Caki2 (cell line): ENCODE results near the gene SEPTIN2. TPM values are rescaled to one million over a fixed set of nuclear protein-coding genes. Genes with fewer than 3 reads are reported as not detected.
A peak's percentile ranks its signal among the peaks of the same experiment; 100 is the strongest.
"Not testable (repeated sequence)": the region's sequence is repeated elsewhere in the genome, so short reads cannot be mapped to it uniquely, and the experiment has no call there.

ENCODE experiments used
- DNase-seq: peaks from one replicate; pipeline ENCODE4 v3.0.0-alpha.2; 2015; ENCODE audit warnings: low read depth
- in situ Hi-C: cut with HindIII; loops from 2 replicates; pipeline ENCODE4 v1.10.0; 2016; ENCODE audit warnings: low sequenced_read_pairs, low pct_unique_long_range_greater_than_20kb, mixed read lengths
- total RNA-seq: library from RNA; depleted of rRNA; stranded (reverse); fragments of >200 nt; shearing (Covaris generic); gene quantifications from 2 replicates; pipeline ENCODE4 v1.2.3, GENCODE V29; 2014; ENCODE audit warnings: low replicate concordance

The SEPTIN2 gene
- total RNA-seq, 1 experiment from 2014 or later, result 226 TPM

DNA sequence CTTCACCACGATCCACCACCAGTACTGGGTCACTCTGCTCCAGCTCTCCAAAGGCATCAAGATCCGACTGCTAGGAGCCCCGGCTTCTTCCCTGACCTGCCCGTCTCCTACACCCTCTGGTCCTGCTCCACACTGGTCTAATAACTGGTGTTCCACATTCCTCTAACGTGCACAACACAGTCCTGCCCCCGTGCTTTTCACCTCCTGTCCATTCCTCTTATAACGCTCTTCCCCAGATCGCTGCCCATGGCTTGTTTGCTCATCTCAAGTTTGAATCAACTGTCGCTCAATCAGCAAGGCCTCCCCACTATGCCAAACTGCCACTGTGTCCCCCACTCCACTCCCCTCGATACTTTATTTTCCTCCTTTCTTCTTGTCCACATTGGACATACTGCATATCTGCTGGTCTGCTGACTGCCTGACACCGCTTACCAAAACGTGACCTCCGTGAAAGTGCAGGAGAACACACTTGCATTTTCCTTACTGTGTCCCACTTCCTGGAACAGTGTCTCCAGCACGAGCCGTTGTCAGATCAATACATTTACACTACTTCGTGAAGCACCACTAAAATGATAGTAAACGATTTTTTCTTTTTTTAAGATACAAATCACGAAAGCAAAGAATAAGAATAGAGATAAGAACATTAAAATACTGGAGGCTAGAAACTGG, 6.8 kb upstream of the SEPTIN2 start:
- DNase-seq, result no peak
- in situ Hi-C loops, result no loop called here

DNA sequence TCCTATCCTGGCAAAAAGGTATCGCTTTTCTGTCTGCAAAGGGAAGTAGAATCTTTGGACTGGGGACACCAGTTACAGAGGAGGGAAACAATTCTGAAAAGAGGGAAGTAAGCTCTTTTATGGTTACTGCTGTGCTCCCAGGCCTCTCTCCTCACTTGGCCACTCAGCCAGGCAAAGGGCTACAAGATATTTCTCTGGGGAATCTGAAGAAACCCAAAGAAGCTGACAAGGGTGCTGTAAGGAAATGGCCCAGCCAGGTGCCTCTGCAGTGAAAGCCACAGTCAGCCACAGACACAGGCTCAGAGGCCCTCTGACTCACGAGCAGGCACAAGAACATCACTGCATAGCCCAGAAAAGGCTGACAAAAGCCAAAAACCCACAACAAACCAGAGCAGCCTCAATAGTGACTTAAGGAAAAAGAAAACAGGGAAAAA, 6.0 kb upstream of the SEPTIN2 start:
- in situ Hi-C loops, result no loop called here
- DNase-seq, result no peak

DNA sequence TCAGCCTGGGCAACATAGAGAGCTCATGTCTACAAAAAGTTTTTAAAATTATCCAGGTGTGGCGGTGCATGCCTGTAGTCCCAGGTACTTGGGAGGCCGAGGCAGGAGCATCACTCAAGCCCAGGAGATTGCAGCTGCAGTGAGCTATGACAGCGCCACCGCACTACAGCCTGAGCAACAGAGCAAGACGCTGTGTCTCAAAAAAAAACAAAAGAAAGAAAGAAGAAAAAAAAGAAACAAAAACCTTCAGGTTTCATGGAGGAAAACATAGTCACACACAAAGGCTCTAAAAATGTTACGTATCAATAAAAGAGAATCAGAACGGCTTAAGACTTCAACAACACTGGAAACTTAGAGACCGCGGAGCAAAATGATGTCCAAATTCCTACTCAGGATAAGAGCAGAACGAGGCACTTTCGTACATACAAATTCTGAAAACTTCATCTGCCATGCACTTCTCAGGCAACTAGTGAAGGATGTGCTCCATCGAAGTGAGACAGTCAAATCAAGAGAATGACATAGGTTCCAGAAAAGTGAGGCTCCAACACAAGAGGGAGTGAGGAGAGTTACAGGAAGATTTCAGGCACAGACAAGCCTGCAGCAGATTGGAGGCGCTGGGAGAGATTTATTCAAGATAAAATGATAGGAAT, 4.7 kb upstream of the SEPTIN2 start:
- in situ Hi-C loops, result no loop called here
- no peak for DNase-seq

DNA sequence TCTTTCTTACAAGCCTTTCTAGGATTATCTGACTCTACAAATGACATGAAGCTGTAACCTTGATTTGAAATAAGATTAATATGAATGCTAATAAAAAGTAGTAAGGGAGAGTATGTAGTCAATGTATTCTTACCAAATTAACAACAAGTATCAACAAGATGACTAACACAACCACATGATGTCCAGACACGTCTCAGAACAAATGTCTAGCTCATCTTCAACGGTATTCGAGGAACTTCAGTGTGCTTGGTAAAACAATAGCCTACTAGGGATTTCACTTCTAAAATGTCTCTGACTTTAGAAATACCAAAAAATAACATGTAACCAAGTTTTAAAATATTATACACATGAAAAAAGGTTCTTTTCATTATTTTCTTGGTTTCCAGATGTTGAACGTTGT, 3.6 kb upstream of the SEPTIN2 start:
- DNase-seq, result no peak
- in situ Hi-C loops, result no loop called here

DNA sequence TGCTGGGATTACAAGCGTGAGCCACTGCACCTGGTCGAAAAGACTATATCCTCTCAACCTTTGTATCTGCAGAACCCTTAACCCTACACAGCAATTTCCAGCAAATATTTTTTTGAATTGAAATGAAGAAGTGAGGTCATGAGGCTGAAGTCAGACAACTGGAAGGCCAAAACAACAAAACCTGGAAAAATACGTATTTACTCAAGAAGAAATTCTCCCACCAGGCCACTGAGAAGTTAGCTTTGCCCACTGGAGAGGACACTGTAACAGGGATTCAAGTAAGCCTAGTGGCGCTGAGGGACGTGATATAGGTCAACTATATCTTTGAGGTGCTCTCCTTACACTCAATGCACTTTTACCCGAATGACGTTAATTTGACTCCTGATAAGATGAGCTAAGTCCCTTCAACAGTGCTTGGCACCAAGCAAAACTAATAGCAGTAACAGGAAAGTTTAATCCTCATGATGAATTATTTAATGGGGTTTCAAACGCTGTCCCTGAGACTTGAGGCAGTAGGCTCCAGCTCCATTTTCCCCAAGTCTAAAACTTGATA, 2.1 kb upstream of the SEPTIN2 start:
- in situ Hi-C loops, result no loop called here
- no peak for DNase-seq

DNA sequence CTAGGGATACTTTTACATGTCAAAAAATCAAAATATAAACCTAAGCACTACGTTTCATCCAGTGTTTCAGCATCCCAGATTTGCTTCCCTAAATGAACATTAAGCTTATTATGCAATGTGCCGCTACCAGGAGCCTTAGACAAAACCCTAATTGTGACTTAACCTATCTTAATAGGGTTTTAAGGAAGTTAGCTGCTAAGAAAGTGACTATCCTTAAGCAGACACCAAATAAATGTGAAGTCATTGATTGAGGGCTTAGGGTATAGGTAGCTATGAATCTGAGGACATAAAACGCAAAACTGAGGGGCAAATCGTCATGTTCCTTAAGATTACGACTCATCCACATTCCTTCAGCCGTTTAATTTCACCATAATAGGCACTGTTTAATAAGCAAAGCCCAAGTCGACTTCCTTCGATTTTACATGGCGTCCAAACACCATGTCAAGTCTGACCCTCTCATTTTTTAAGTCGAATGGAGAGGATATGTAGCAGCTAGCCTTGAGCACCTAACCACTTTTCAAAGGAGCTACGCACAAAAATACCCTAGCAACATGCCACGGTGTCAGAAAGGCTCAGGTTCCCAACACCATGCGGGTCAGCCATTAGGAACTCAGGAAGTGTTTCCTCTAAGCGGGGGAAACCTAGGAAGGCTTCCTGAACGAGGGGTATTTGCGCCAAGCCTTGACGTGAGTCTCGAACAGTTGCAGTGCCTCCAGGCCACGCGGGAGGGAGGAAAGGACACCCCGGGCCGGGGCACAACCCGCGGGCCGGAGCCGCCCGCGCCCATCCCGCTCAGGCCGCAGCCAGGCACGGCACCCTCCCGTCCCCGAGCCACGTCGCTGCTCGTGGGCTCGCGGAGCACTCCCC, 1.3 kb upstream of the SEPTIN2 start:
- in situ Hi-C loops, result no loop called here
- DNase-seq, result no peak

DNA sequence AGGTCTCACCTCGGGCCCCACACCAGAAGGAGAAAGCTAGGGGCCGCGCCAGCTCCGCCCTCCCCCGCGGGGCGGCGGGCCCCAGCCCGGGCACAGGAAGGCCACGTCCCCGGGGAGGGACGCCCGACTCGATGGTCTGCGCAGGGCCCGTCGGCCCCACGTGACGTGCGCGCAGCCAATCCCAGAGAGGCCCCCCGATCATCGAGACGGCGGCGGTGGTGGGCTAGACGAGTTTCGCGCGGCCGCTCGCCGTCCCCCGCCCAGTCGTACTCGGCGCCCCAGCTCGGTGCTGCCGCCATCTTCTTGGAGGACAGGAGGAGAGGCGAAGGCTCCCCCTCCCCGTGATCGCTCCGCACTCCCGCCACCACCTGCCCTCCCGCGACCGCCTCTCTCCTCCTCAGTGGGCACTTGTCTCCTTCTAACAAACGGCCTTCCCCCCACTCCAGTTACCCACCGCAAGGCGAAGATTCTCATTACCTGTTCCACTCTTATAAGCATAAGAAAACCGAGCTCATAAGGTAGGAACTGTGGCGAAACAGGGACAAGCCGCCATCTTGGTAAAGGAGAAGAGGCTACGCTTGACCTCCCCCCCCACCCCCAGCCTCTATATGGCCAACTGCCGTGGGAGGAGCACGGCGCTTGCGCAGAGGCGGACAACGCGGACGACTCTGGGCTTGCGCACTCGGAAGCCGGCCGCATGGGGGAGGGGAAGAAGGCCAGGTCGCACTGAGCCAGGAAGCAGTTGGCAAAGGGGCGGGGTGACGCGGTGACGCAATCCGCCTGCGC, 439 bp upstream of the SEPTIN2 start, which contains the start of gene HDLBP:
Gene HDLBP (minus strand): TSS at position 580 of the 786 bp plus-strand sequence. CDS start 48,803 bp downstream, outside the sequence.
- in situ Hi-C loops, result no loop called here
- DNase-seq, result peak; percentile 95

DNA sequence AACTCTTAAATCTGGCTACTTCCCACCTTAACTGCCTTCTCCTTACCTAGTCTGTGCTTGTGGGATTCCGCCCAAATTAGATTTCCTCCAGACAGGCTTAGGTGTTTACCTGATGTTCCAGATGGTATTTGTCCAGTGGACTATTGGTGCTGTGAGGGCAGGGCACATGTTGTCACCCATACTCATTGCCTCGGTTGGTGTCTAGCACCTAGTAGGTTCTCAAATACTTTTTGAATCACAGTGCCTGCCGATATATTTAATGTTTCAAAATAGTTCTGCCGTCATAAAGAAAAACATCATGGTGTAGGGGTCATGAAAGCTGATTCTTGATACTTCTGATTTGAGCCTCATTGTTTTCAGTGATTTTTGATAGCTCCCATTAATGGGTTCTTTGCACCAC, 1.1 kb downstream of the SEPTIN2 start:
- in situ Hi-C loops, result no loop called here
- DNase-seq, result no peak

DNA sequence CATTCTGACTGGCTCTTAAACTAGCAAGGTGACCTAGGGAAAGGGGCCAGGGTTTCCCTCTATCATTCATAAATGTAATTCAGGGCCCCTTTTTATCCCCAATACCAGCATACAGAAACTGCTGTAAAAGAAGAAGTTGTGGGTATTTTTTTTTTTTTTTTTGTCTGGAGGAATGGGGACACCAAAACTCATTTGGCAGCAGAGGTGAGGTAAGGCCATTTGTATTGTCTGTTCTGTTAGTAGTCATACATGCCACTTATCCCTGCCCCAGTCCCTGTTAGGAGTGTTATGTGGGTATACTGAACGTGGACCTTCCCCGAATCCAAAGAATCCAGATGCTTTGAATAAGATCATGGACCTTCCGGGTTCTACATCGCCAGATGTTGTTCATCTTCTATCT, 1.7 kb downstream of the SEPTIN2 start:
- in situ Hi-C loops, result no loop called here
- DNase-seq, result no peak

DNA sequence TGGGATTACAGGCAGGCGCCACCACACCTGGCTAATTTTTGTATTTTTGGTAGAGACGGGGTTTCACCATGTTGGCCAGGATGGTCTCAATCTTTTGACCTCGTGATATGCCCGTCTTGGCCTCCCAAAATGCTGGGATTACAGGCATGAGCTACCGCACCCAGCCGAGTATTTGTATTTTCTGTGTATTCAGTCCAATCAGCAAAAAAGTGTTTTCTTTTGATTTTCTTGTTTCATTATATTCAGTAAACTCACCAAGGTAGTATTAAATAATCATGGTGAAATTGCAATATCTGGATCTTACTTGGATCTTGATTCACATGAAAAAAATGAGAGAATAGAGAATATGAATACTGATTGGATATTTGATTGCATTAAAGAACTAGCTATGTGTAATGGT, 3.1 kb downstream of the SEPTIN2 start:
- in situ Hi-C loops, result not testable (repeated sequence)

DNA sequence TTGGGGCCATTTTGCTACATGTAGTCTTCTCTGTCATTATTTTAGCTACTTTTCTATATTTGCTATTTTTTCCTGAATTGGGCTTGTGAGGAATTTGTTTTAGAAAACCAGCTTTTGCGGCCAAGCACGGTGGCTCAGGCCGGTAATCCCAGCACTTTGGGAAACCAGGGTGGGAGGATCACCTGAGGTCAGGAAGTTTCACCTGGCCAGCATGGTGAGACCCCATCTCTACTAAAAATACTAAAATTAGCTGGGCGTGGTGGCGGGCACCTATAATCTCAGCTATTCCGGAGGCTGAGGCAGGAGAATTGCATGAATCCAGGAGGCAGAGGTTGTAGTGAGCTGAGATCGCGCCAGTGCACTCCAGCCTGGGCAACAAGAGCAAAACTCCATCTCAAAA, 4.7 kb downstream of the SEPTIN2 start:
- in situ Hi-C loops, result no loop called here

More for the DNA sequence above, 3.1 kb downstream of the SEPTIN2 start:
- not testable (repeated sequence) for DNase-seq

DNA sequence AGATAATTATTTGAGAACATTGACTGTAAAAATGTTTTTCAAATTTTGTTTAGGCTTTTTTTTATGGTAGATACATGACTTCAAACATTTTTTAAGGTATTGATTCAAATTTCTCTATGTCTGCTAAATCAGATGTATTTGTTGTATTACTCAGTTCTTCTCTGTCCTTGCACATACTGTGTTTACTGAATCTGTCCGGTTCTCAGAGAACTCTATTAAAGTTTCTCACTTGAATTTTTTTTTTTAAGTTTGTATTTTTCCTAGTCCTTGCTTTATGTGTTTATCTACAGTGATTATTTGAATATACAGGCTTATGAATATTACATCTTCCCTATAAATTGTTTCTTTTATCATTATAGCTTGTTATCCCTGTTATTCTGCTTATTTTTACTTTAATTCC, 5.3 kb downstream of the SEPTIN2 start:
- in situ Hi-C loops, result no loop called here
- no peak for DNase-seq

More for the DNA sequence above, 4.7 kb downstream of the SEPTIN2 start:
- no peak for DNase-seq

DNA sequence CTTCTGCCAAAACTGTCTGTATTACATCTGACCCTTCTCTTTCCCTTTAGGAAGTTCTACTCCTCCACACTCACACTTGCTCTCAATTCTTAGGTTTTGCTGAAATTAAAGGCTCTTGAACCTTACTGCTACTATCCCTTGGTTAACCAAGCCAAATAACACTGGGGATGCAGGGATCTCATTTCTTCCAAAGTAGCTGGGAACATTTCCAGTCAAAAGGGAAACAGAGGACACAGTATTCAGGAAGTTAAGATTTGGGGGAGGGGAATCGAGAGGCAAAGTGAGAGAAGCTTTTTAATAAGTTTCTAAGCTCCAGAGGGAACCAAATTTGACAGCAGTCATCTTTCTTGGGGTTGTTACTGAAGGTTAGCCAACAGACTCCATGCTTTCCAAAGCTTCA, 6.2 kb downstream of the SEPTIN2 start:
- in situ Hi-C loops, result no loop called here
- DNase-seq, result no peak

DNA sequence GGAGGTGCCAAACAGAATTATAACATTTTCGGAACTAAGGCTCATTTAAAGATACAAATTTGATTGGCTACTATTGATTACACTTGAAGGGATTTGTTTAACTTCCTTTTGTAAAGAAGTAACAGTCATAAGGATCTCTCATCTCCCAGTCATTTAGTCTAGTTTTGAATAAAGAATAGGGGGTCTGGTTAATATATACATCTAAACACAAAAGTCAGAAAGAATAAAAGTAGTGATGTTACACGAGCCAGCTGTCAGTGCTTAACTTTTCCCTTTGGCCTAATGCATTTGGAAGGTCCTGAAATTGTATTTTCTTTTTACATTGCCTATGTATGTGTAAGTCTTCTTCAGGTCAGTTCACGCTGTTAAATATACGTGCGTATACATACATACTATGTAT, 8.1 kb downstream of the SEPTIN2 start:
- in situ Hi-C loops, result no loop called here

DNA sequence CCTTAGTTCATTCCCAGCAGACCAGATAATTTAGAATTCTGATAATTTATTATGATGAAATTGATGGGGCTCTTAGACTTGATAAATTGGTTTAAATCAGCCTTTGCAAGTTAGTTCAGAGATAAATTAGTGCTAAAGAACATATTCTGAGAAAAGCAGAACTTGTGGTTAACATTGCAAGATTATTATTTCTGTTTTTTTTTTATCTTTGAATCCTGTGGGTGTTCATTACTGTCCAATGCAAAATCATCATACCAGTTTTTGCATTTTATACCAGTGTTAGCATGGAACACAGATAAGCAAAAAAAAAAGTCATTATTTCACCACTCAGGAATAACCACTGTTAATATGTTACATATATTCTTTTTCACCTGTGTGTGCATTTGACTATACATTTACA, 9.1 kb downstream of the SEPTIN2 start:
- DNase-seq, result no peak
- in situ Hi-C loops, result no loop called here

More for the DNA sequence above, 8.1 kb downstream of the SEPTIN2 start:
- DNase-seq, result no peak

DNA sequence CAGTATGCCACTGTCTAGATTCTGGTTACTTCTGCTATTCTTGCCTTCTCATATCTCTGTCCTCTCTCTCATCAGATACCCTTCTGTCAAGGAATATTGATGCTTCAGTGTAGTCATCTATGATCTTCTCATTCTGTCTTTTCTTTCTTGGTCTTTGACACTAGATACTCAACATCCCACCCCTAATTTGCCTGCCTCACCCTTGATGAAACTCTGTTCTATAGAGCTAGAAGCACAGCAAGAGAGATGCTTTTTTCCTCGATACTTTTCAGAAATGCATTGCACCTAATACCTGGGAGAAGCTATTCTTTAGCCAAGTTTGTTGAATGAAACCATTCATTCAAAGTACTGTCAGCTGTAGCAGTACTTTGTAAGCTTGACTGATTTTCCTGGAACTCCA, 9.5 kb downstream of the SEPTIN2 start:
- in situ Hi-C loops, result no loop called here
- no peak for DNase-seq

DNA sequence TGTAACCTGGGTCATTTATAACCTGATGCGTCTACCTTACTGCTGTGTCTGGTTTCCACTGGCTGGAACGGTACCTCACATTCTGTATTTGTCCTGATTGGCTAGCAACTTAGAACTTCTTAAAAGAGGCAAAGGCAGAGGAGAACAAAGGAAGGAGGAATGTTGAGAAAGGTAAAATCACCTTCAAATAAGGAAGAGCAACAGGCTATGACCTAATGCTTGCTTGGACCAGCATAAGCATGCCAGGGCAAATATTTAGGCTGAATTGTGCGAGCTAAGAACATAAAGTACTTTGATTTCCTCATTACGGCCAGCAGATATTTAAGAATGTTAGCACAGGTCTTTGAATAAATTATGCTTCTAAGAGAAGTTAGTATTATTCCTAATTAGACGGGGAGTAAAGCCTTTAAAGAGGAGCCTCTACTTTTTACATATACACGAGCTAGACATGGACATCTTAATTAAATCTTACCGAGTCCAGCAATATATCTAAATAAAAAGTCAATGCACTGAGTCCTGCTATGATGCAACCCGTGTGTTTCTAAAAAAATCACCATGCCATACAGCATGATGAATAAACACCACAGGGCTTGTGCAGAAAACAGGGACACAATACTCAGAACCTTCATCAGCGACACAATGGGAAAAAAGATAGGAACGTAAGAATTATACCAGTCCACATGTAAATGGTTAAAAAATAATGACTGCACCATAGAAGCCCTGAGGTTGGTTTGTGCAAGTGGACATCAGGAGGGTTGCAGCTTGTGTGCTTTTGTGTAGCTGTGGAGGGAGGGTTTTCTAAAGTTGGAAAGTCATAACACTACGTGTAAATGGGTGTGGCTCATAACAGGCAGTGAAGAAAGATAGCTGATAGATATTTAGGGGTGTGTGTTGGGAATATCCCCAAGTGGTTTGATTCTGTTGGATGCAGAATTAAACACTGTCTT, 14.2 kb downstream of the SEPTIN2 start:
- no peak for DNase-seq
- in situ Hi-C loops, result no loop called here
